SW480 (cell line): ENCODE results near the gene ADGRF4.

ENCODE experiments used
- DNase-seq: peaks from one replicate; pipeline ENCODE4 v3.0.0-alpha.2; 2016; ENCODE audit warnings: low spot score

Gene ADGRF4

GRCh38 chr6:47681201-47681990, 17.0 kb upstream of the ADGRF4 start:
- DNase-seq: no peak

- no peak for DNase-seq
Measured at GRCh38 chr6:47686411-47686810, 12.0 kb upstream of the ADGRF4 start.

- no peak for DNase-seq
Measured at GRCh38 chr6:47687432-47687831, 10.9 kb upstream of the ADGRF4 start.

- no peak for DNase-seq
Measured at GRCh38 chr6:47690214-47690613, 8.2 kb upstream of the ADGRF4 start.

- DNase-seq: no peak
Measured at GRCh38 chr6:47690791-47691190, 7.6 kb upstream of the ADGRF4 start.

GRCh38 chr6:47697925-47698324, 455 bp upstream of the ADGRF4 start:
- no peak for DNase-seq

GRCh38 chr6:47700053-47700452, 1.7 kb downstream of the ADGRF4 start:
- DNase-seq: no peak

- DNase-seq: no peak
Measured at GRCh38 chr6:47700596-47700995, 2.2 kb downstream of the ADGRF4 start.

- DNase-seq: no peak
Measured at GRCh38 chr6:47701363-47701762, 3.0 kb downstream of the ADGRF4 start.

GRCh38 chr6:47709160-47709559, 10.8 kb downstream of the ADGRF4 start:
- DNase-seq: no peak

GRCh38 chr6:47710295-47710694, 11.9 kb downstream of the ADGRF4 start:
- DNase-seq: no peak

GRCh38 chr6:47713200-47713599, 14.8 kb downstream of the ADGRF4 start:
- DNase-seq: no peak

GRCh38 chr6:47714802-47715201, 16.4 kb downstream of the ADGRF4 start:
- DNase-seq: peak; percentile 52

GRCh38 chr6:47715782-47716181, 17.4 kb downstream of the ADGRF4 start:
- no peak for DNase-seq

- no peak for DNase-seq
Measured at GRCh38 chr6:47716207-47716606, 17.8 kb downstream of the ADGRF4 start.

- no peak for DNase-seq
Measured at GRCh38 chr6:47718571-47718970, 20.2 kb downstream of the ADGRF4 start.

GRCh38 chr6:47721189-47721588, 22.8 kb downstream of the ADGRF4 start:
- DNase-seq: no peak

- peak; percentile 9 for DNase-seq
Measured at GRCh38 chr6:47722194-47722593, 23.8 kb downstream of the ADGRF4 start.

GRCh38 chr6:47724300-47724699, 25.9 kb downstream of the ADGRF4 start:
- DNase-seq: no peak

GRCh38 chr6:47727391-47727790, 29.0 kb downstream of the ADGRF4 start:
- DNase-seq: no peak

- no peak for DNase-seq
Measured at GRCh38 chr6:47729019-47729418, 30.6 kb downstream of the ADGRF4 start.

GRCh38 chr6:47729457-47729856, 31.1 kb downstream of the ADGRF4 start:
- DNase-seq: no peak

- no peak for DNase-seq
Measured at GRCh38 chr6:47733879-47734558, 35.6 kb downstream of the ADGRF4 start.
